K562 (cell line): ENCODE results near the gene SLC1A2. TPM values are rescaled to one million over a fixed set of nuclear protein-coding genes. Genes with fewer than 3 reads are reported as not detected.
A peak's percentile ranks its signal among the peaks of the same experiment; 100 is the strongest.

Source experiments
- ATAC-seq: fragments of 200-7000 bp; cut with Tn5 transposase; 3 replicates; pipeline ENCODE4 v1.9.1; 2020; ENCODE audit warnings: moderate library complexity
- BruUV-seq: library from RNA; stranded (reverse); fragments of 400-500 nt; replicated peaks from 2 replicates; lab custom pipeline; 2021; lab: Mats Ljungman, UMichigan
- CTCF ChIA-PET: fragments of 300-600 bp; formaldehyde crosslinking; extraction: SDS; loops from one replicate; lab custom pipeline; 2021; ENCODE audit warnings: low intra/inter-chr PET ratio; lab: Yijun Ruan, JAX
- POLR2A ChIA-PET: fragments of 300-600, 350-650 bp; sonication (Branson Sonifier 250); formaldehyde crosslinking; extraction: SDS; loops from one replicate; lab custom pipeline; 2021; ENCODE audit warnings: antibody characterized with exemption, inconsistent platforms; lab: Yijun Ruan, JAX
- DNase-seq, 4 experiments: peaks; one replicate each; pipeline versions ENCODE4 v3.0.0 to v3.0.0-alpha.2; 2011 to 2018; ENCODE audit warnings: low spot score in 3 of 4, mixed read lengths in 3 of 4; ENCODE audit errors: extremely low read depth in 1 of 4
- FAIRE-seq: peaks from 2 replicates; lab custom pipeline; 2011; peaks lifted over from hg19 to GRCh38; lab: Jason Lieb, UNC
- H2AFZ ChIP-seq: 2 replicates; pipeline ENCODE4 v1.6.0; 2011; ENCODE audit warnings: low read depth, low read length, control low read depth, inconsistent platforms
- H3K27ac ChIP-seq: fragments of 200-600 bp; 3 replicates; pipeline ENCODE4 v1.8.0; 2011; ENCODE audit warnings: low read depth, mild to moderate bottlenecking, control low read depth, inconsistent platforms, low read length, moderate library complexity, mixed read lengths; ENCODE audit errors: extremely low read depth
- H3K27me3 ChIP-seq, 2 experiments: fragments of 300-600 bp in 1 of 2; 2 replicates in 1 of 2; 3 replicates in 1 of 2; pipeline versions ENCODE4 v1.6.0 to v1.8.0; 2011; ENCODE audit warnings: inconsistent platforms in 2 of 2, low read length in 2 of 2, mild to moderate bottlenecking in 1 of 2, mixed read lengths in 1 of 2, moderate library complexity in 1 of 2; ENCODE audit not compliant: control insufficient read depth in 2 of 2, insufficient read depth in 2 of 2
- H3K36me3 ChIP-seq: fragments of 300-600 bp; 3 replicates; pipeline ENCODE4 v1.8.0; 2011; ENCODE audit warnings: mild to moderate bottlenecking, low read length, inconsistent platforms; ENCODE audit not compliant: control insufficient read depth, insufficient read depth
- H3K4me1 ChIP-seq, 2 experiments: fragments of 200-600 bp in 1 of 2; replicated peaks in 1 of 2; 2 replicates in 1 of 2; 3 replicates in 1 of 2; pipeline versions ENCODE4 v1.5.1 to v1.8.0; 2011; ENCODE audit warnings: inconsistent platforms in 2 of 2, low read length in 2 of 2, mild to moderate bottlenecking in 1 of 2, mixed read lengths in 1 of 2, moderate library complexity in 1 of 2; ENCODE audit not compliant: control insufficient read depth in 2 of 2, insufficient read depth in 2 of 2
- H3K4me2 ChIP-seq: 2 replicates; pipeline ENCODE4 v1.6.1; 2011; ENCODE audit warnings: low read length, control low read depth, inconsistent platforms, mixed read lengths; ENCODE audit not compliant: insufficient read depth
- H3K4me3 ChIP-seq: fragments of 200-600 bp; sonication (generic), shearing (Covaris generic); 2 replicates; pipeline ENCODE4 v1.5.1; 2016; ENCODE audit warnings: control low read depth, inconsistent platforms
- H3K79me2 ChIP-seq: fragments of 200-600 bp; 3 replicates; pipeline ENCODE4 v1.8.0; 2011; ENCODE audit warnings: low read length, inconsistent platforms; ENCODE audit not compliant: control insufficient read depth, insufficient read depth
- H3K9ac ChIP-seq, 2 experiments: 2 replicates each; pipeline versions ENCODE4 v1.6.0 to v1.6.1; 2011; ENCODE audit warnings: low read depth in 2 of 2, low read length in 2 of 2, control low read depth in 1 of 2, inconsistent platforms in 1 of 2, mild to moderate bottlenecking in 1 of 2, mixed read lengths in 1 of 2; ENCODE audit not compliant: insufficient read depth in 1 of 2
- H3K9me1 ChIP-seq: one replicate; pipeline ENCODE4 v1.6.0; 2011; ENCODE audit warnings: inconsistent platforms, mild to moderate bottlenecking, low read length, moderate library complexity; ENCODE audit not compliant: control insufficient read depth, insufficient read depth
- H3K9me3 ChIP-seq: replicated peaks from 2 replicates; pipeline ENCODE4 v1.5.1; 2011; ENCODE audit warnings: low read depth, low read length, inconsistent platforms; ENCODE audit not compliant: control insufficient read depth, insufficient read depth
- H4K20me1 ChIP-seq: replicated peaks from 2 replicates; pipeline ENCODE4 v1.6.1; 2011; ENCODE audit warnings: low read length, inconsistent platforms, mixed read lengths; ENCODE audit not compliant: control insufficient read depth, insufficient read depth
- ADNP ChIP-seq: fragments of 200-800 bp; sonication (Bioruptor generic); IDR thresholded peaks from 2 replicates; pipeline ENCODE4 v1.6.1; 2016; ENCODE audit warnings: missing genetic modification characterization, missing compliant biosample characterization
- RBM25 ChIP-seq: fragments of 200-400 bp; formaldehyde crosslinking; IDR thresholded peaks from 2 replicates; pipeline ENCODE4 v1.6.1; 2018; ENCODE audit warnings: low read length, low read depth, moderate library complexity; ENCODE audit not compliant: severe bottlenecking
- ZFP36 ChIP-seq: fragments of 150-350 bp; IDR thresholded peaks from 2 replicates; pipeline ENCODE4 v1.6.1; 2018; ENCODE audit warnings: low read length, low read depth; ENCODE audit not compliant: partially characterized antibody
- WGBS: fragments of 100-300 bp; shearing (Covaris generic); methylation state at CpG from one replicate; pipeline ENCODE4 v1.1.6; 2016; ENCODE audit warnings: low coverage, mixed read lengths; ENCODE audit not compliant: insufficient coverage; ENCODE audit errors: missing lambda C conversion rate; 5-methylcytosine and 5-hydroxymethylcytosine counted together
- in situ Hi-C: fragments of 300-500 bp; cut with MboI; formaldehyde crosslinking; loops from 4 replicates; pipeline ENCODE4 v1.15.0; 2018; ENCODE audit warnings: inconsistent platforms, mixed read lengths
- intact Hi-C: fragments of 100-400 bp; cut with micrococcal nuclease; formaldehyde crosslinking; loops from 2 replicates; pipeline ENCODE4 v1.14.2; 2022
- polyA plus RNA-seq, 8 experiments: library from polyadenylated mRNA; depleted of rRNA in 4 of 8; stranded (reverse) in 5 of 8; unstranded in 3 of 8; fragments of >200 nt; fragmentation: Nextera tagmentation in 2 of 8; fragmentation: Illumina TruSeq in 1 of 8; extraction: Ambion mirVana in 2 of 8; extraction: Trizol in 1 of 8; gene quantifications; 2 replicates each; pipeline versions ENCODE4 v1.2.1 to v1.2.3, GENCODE V29; 2011 to 2014; ENCODE audit warnings: inconsistent platforms in 1 of 8, missing spikeins in 1 of 8
- total RNA-seq, 7 experiments: library from RNA; depleted of rRNA in 6 of 7; stranded (reverse); fragments of >200 nt in 6 of 7; fragmentation: Illumina TruSeq in 2 of 7; extraction: Trizol in 2 of 7; gene quantifications; 2 replicates each; pipeline versions ENCODE4 v1.2.1 to v1.2.3, GENCODE V29; 2011 to 2021; ENCODE audit warnings: low replicate concordance in 1 of 7
- TF ChIP-seq, protein P1 (sequence below): fragments of 450-650 bp; IDR thresholded peaks from 2 replicates; pipeline ENCODE4 v1.6.1; 2017; ENCODE audit warnings: mild to moderate bottlenecking, moderate library complexity

SLC1A2 gene
- total and polyA plus RNA-seq, 9 of the 15 experiments (the other 6 are each of a cell fraction or from before 2014, with no cell fraction given) = 0.03 to 0.07 (median 0.04) TPM; not detected in 5

DNA sequence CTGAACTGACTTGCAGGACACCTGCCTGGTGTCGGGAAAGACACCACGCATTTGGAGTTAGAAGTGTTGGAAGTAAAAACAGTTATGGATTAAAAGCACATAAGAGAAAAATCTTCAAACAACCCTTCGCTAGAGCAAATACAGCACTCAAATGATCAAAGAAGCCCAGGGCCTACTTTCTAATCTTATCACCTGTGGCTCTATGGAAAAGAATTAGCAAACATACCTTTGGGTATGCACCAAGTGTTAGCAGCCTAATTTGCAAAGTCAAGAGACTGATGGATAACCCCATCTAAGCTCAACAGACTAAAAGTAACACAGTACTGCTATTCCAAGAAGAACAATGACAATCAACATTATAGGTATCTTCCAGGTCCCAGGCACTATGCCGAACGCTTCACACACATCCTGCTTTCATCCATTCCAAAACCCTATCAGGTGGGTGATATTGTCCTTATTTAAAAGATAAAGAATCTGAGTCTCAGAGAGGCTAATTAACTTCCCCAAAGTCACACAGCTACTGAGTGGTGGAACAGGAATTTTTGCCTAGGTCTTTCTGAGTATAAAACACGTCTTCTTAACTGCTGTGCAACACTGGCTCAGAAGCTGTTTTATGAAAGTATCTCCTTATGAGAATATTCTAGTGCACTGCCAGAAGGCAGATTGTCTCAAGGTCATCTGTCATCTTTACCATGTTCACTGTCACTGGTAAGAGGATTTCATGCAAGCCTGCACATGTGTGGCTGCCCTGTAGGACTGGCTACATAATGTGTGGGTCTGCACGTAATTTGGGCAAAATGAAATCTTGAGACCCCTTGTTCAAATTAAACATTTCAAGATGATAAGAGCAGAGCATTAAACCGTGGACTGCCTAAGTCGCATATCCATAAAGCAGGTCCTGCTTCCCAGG, 16.4 kb downstream of the SLC1A2 start:
- intact Hi-C loops = no loop called here
- no peak for FAIRE-seq
- 2% methylated on average over 9 of the region's 9 CpGs for WGBS

More for the DNA sequence above, 16.4 kb downstream of the SLC1A2 start:
- TF ChIP-seq, protein P1, sequence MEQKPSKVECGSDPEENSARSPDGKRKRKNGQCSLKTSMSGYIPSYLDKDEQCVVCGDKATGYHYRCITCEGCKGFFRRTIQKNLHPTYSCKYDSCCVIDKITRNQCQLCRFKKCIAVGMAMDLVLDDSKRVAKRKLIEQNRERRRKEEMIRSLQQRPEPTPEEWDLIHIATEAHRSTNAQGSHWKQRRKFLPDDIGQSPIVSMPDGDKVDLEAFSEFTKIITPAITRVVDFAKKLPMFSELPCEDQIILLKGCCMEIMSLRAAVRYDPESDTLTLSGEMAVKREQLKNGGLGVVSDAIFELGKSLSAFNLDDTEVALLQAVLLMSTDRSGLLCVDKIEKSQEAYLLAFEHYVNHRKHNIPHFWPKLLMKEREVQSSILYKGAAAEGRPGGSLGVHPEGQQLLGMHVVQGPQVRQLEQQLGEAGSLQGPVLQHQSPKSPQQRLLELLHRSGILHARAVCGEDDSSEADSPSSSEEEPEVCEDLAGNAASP = no peak
- TF ChIP-seq ADNP (tag) (0 out of 2 replicates have a peak, but pooled peaks have one; percentile 24), ZFP36 (peak; percentile 55), RBM25 (peak; percentile 80)
- CTCF ChIA-PET = no interaction called here
- POLR2A ChIA-PET = no interaction called here
- in situ Hi-C loops = no loop called here
- no peaks in the 10 kb centered on the region for H3K9me3 ChIP-seq
- no peaks in the 10 kb centered on the region for H3K9me1 ChIP-seq
- H3K4me1 ChIP-seq = no peaks in the 10 kb centered on the region
- H3K27me3 ChIP-seq = peaks cover 5 to 9% of the 10 kb centered on the region in 2 experiments; a peak in 3 of 5 replicates
- DNase-seq (no peak), ATAC-seq (no peak)
- H4K20me1 ChIP-seq = no peaks in the 10 kb centered on the region
- no peaks in the 10 kb centered on the region for H3K36me3 ChIP-seq
- no TSS peak for BruUV-seq
- no peak overlapping the region for H3K27ac ChIP-seq
- H2AFZ ChIP-seq = no peak overlapping the region
- no peaks in the 10 kb centered on the region for H3K79me2 ChIP-seq
- no peak overlapping the region for H3K4me2 ChIP-seq
- no peak overlapping the region for H3K9ac ChIP-seq
- no peak overlapping the region for H3K4me3 ChIP-seq
